GM12864 (cell line): ENCODE measurements around the gene MRM3.
"Not testable (repeated sequence)": the region's sequence is repeated elsewhere in the genome, so short reads cannot be mapped to it uniquely, and the experiment has no call there.

Experiments
- DNase-seq: peaks from one replicate; pipeline ENCODE4 v3.0.0-alpha.2; 2011; ENCODE audit warnings: low read depth
- H3K4me3 ChIP-seq: 2 replicates; pipeline ENCODE4 v1.5.1; 2011; ENCODE audit warnings: mild to moderate bottlenecking, low read depth, low read length, control low read depth
- TF ChIP-seq, protein P1 (sequence below): IDR thresholded peaks from 2 replicates; pipeline ENCODE4 v1.5.1; 2011; ENCODE audit warnings: low read depth, mild to moderate bottlenecking, moderate library complexity, low read length, control low read depth, inconsistent platforms; ENCODE audit errors: missing control alignments

Gene MRM3

DNA sequence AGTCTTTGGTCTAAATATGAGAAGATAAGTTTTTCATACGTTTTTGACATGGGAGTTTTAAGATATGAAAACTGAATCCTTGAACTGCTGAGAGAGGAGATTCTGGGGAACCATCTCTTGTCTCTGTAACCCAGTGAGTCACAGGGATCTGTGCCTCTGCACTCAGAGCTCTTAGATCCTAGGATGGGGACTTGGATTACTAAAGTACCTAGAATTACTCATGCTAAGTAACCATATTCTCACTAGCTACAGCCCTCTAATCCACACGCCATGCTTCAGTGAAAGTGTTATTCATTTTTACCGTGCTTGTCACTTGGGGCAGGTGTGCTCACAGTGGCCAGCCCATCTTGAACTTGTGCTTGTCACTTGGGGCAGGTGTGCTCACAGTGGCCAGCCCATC lies 2.0 kb downstream of the MRM3 start:
- DNase-seq = no peak
- H3K4me3 ChIP-seq = no peak overlapping the region
- TF ChIP-seq, protein P1, sequence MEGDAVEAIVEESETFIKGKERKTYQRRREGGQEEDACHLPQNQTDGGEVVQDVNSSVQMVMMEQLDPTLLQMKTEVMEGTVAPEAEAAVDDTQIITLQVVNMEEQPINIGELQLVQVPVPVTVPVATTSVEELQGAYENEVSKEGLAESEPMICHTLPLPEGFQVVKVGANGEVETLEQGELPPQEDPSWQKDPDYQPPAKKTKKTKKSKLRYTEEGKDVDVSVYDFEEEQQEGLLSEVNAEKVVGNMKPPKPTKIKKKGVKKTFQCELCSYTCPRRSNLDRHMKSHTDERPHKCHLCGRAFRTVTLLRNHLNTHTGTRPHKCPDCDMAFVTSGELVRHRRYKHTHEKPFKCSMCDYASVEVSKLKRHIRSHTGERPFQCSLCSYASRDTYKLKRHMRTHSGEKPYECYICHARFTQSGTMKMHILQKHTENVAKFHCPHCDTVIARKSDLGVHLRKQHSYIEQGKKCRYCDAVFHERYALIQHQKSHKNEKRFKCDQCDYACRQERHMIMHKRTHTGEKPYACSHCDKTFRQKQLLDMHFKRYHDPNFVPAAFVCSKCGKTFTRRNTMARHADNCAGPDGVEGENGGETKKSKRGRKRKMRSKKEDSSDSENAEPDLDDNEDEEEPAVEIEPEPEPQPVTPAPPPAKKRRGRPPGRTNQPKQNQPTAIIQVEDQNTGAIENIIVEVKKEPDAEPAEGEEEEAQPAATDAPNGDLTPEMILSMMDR = no peak

DNA sequence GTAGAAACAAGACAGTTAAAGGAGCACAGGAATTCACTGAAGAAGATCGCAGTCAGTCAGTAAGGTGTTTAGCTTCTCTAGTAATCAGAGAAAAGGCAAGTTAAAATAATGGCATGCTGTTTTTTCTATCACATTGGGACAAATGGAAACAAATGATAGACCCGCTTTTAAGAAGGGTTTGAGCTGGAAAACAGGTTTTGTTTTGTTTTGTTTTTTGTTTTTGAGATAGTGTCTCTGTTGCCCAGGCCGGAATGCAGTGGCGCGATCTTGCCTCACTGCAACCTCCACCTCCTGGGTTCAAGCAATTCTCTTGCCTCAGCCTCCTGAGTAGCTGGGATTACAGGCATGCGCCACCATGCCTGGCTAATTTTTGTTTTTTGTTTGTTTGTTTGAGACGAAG lies 3.7 kb downstream of the MRM3 start:
- not testable (repeated sequence) for H3K4me3 ChIP-seq, DNase-seq

DNA sequence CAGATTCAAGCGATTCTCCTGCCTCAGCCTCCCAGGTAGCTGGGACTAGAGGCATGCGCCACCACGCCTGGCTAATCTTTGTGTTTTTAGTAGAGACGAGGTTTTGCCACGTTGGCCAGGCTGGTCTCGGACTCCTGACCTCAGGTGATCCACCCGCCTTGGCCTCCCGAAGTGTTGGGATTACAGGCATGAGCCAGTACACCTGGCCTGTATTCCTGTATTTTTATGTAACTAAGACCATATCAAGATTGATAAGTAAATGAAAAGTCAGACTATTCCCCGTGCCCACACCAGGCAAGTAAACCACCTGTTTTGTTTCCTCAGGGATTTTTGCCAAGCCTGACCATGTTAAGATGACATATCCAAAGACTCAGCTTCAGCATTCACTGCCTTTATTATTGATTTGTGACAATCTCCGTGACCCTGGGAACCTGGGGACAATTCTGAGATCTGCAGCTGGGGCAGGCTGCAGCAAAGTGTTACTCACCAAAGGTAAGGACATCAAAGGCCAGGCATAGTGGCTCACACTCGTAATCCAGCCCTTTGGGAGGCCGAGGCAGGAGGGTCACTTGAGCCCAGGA lies 5.6 kb downstream of the MRM3 start:
- H3K4me3 ChIP-seq = no peak overlapping the region
- DNase-seq = no peak
- TF ChIP-seq, protein P1 = no peak

DNA sequence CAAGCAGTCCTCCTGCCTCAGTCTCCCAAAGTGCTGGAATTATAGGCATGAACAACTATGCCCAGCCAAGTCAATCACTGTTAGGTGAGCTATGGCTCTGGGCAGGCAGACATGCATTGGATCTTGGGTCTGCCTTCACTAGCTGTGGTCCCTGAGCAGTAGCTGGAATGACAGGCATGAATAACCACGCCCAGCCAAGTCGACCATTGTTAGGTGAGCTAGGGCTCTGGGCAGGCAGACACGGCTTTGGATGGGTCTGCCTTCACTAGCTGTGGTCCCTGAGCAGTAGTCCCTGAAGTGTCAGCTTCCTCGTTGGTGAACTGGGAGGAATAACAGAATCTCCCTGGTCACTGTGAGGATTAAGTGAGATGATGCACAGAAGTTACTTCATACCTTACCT lies 6.4 kb downstream of the MRM3 start:
- TF ChIP-seq, protein P1 = no peak
- no peak for DNase-seq
- no peak overlapping the region for H3K4me3 ChIP-seq

DNA sequence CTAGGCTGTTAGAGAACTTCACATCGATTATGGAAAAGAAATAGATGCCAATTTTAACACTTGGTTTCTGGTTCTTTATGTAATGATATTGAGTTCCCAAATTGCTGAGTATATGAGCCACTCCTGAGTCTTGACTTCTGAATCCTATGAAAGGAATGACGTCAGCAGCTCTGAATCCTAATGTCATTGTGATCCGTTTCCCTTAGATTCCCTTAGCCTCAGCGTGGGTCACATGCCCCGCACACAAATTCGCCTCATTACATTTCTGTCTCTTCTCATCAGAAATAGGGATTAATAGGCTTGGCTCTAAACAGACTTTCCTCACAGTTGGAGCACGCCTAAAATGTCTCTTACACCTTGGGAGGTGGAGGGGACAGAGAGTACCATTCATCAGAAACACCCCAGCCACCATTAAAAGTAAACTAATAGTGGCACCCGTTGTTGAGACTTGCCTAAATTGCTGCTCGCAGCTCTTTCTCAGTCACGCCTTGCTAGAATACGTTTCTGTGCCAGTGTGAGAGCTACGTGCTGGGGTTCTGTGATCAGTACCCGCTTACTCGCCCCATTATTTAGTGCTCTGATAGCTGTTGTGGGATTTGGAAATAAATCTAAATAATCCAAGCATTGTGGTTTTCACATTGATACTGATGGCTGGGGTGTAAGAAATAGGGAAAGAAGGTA lies 7.1 kb downstream of the MRM3 start:
- TF ChIP-seq, protein P1 = no peak
- H3K4me3 ChIP-seq = no peak overlapping the region
- DNase-seq = no peak

DNA sequence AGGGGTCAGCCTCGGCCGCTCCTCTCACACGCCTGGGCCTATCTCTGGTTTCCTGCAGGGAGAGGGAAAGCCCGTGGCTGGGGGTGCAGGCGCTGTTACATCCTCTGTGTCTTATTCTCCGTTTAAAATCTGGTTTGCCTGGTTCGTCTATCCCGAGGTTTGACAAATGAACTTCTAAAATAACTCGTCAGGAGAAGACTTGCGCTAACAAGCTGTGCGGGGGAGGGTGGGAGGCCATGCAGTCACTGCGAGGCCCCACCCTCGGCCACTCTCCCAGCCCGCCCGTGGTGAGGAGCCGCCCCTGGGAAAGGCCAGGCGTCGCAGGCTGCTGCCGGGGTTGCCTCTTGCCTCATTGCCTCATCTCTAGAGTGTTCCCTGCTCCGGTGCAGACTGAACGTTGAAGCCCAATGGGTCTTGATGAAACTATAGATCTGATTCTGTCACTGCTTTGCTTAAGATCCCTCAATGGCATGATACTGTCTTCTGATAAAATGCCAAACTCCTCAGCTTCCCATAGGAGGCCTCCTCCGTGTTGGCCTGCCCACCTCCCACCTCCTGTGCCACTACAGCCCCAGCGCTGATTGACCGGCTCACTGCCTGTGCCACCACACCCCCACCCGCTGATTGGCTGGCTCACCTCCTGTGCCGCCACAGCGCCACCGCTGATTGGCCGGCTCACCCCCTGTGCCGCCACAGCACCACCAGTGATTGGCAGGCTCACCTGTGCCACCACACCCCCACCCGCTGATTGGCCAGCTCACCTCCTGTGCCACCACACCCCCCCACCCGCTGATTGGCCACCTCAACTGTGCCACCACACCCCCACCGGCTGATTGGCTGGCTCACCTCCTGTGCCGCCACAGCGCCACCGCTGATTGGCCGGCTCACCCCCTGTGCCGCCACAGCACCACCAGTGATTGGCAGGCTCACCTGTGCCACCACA lies 8.0 kb downstream of the MRM3 start:
- not testable (repeated sequence) for DNase-seq, H3K4me3 ChIP-seq

DNA sequence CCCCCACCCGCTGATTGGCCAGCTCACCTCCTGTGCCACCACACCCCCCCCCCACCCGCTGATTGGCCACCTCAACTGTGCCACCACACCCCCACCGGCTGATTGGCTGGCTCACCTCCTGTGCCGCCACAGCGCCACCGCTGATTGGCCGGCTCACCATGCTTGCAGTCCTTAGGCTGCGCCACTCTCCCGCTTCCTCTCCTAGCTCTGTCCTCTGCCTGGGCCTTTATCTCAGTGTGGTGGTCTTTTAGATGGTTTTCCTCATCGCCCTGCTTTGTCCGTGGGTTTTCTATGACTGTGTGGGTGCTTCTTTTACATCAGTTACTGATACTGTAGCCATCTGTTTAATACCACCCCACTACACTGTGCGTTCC lies 8.7 kb downstream of the MRM3 start:
- DNase-seq, H3K4me3 ChIP-seq: not testable (repeated sequence)

DNA sequence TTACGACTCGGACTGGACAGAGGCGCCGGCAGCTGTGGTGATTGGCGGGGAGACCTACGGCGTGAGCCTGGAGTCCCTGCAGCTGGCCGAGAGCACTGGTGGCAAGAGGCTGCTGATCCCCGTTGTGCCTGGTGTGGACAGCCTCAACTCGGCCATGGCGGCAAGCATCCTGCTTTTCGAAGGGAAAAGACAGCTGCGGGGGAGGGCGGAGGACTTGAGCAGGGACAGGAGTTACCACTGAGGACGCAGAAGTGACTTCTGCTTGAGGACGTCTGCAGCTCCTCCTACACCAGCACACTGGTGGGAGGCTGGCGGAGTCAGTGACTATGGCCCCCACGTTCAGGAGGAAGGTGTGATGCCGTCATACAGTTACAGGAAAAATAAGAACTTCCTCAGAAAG lies 9.7 kb downstream of the MRM3 start:
- H3K4me3 ChIP-seq = no peak overlapping the region
- TF ChIP-seq, protein P1 = no peak
- no peak for DNase-seq
